AG10803 (cell line): ENCODE results near the gene WNT10A.

Experiments
- DNase-seq: peaks from one replicate; pipeline ENCODE4 v3.0.0; 2010; ENCODE audit warnings: low read depth
- H3K4me3 ChIP-seq: 2 replicates; pipeline ENCODE4 v1.5.1; 2011; ENCODE audit warnings: mild to moderate bottlenecking, low read length, control low read depth
- TF ChIP-seq, protein P1 (sequence below): conservative IDR thresholded peaks from 2 replicates; pipeline ENCODE4 v1.5.1; 2011; ENCODE audit warnings: mild to moderate bottlenecking, low read length, control low read depth, inconsistent platforms

The WNT10A gene

GRCh38 chr2:218852911-218853667, 27.6 kb upstream of the WNT10A start:
- peak; percentile 42 for DNase-seq
- H3K4me3 ChIP-seq, result no peak overlapping the region
- TF ChIP-seq, protein P1, sequence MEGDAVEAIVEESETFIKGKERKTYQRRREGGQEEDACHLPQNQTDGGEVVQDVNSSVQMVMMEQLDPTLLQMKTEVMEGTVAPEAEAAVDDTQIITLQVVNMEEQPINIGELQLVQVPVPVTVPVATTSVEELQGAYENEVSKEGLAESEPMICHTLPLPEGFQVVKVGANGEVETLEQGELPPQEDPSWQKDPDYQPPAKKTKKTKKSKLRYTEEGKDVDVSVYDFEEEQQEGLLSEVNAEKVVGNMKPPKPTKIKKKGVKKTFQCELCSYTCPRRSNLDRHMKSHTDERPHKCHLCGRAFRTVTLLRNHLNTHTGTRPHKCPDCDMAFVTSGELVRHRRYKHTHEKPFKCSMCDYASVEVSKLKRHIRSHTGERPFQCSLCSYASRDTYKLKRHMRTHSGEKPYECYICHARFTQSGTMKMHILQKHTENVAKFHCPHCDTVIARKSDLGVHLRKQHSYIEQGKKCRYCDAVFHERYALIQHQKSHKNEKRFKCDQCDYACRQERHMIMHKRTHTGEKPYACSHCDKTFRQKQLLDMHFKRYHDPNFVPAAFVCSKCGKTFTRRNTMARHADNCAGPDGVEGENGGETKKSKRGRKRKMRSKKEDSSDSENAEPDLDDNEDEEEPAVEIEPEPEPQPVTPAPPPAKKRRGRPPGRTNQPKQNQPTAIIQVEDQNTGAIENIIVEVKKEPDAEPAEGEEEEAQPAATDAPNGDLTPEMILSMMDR, result peak; percentile 78

GRCh38 chr2:218853766-218854165, 26.9 kb upstream of the WNT10A start:
- DNase-seq, result peak; percentile 30
- no peak overlapping the region for H3K4me3 ChIP-seq

DNA sequence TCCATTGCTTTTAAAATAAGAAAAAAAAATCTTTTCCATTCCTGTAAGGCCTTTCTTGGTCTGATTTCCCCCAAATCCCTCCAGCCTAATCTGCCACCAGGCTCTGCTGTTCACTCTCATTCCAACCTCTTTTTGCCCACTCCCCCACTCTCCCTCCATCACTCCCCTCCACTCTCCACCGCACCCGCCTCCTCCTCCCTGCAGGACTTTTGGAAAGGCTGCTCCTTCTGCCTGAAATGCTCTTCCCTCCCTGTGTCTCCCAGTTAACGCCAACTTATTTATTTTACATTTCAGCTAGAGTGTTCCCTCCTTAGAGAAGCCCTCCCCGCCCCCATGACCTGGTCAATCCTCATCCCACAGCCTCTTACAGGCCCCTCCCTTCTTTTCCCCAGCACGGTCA, 25.8 kb upstream of the WNT10A start:
- TF ChIP-seq, protein P1, result no peak
- no peak overlapping the region for H3K4me3 ChIP-seq
- DNase-seq, result no peak

More at GRCh38 chr2:218853766-218854165, 26.9 kb upstream of the WNT10A start:
- TF ChIP-seq, protein P1, result no peak

- no peak for DNase-seq
- no peak overlapping the region for H3K4me3 ChIP-seq
- TF ChIP-seq, protein P1, result no peak
Observed at GRCh38 chr2:218855305-218856166, 25.1 kb upstream of the WNT10A start.

DNA sequence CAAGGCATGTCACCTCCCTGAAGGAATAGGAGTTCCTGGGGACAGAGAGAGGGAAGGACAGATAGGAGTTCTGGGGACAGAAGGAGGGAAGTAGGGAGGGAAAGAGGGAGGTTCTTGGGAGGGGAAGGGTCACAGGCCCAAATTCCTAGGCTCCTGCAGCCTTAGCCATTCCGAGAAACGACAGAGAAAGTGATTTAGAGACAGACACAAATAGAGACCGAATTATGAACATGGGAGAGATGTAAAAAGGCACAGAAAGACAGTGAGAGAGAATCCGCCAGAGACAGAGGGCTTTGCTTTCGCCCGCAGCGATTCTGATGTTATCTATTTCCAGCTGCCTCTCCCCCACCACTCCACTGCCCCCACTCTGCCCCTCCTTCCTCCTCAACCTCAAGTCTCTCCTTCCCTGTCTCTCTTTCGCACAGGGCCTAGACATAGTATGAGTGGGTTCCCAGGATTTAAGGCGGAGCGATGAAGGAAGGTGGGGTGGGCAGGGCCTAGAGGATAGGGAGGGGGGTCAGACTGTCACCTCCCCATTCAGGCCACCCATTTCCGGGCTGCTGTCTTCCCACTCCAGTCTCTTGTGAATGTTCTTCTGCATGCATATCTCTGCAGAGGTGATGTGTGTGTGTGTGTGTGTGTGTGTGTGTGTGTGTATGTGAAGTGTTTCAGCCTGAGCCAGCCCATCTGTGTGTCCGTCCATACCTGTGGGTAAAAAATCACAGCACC, 24.3 kb upstream of the WNT10A start:
- no peak for DNase-seq
- no peak overlapping the region for H3K4me3 ChIP-seq
- TF ChIP-seq, protein P1, result no peak

DNA sequence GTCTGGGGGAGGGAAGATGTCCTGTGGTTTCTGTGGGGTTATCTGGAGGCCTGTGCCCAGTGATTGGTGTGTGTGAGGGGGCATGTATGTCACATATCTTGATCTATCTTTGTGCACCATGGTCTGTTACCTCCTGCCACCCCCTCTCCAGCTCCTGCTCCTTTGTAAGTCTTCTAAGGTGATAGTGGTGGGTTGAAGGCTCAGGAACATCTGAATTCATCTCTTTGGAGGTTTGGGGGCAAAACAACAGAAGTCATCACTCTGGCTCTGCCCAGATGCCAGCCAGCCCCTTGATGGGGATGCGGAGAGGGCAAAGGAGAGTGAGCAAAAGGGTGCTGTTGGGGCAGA, 23.8 kb upstream of the WNT10A start:
- TF ChIP-seq, protein P1, result no peak
- H3K4me3 ChIP-seq, result no peak overlapping the region
- DNase-seq, result no peak
